ENCODE measurements around the gene VTCN1. TPM values are rescaled to one million over a fixed set of nuclear protein-coding genes. Genes with fewer than 3 reads are reported as not detected.
"Not testable (repeated sequence)": the region's sequence is repeated elsewhere in the genome, so short reads cannot be mapped to it uniquely, and the experiment has no call there.

The VTCN1 gene
- polyA plus RNA-seq, 4 donors: 0.03 to 0.27 (median 0.10) TPM; not detected in 1

GRCh38 chr1:117171900-117172511 lies 38.7 kb downstream of the VTCN1 start:
- Histone ChIP-seq H3K9me3 (ENCODE audit: control insufficient read depth in 2 of 2, insufficient read depth in 1 of 2, low read depth in 1 of 2, low read length in 1 of 2) (no peaks in the 10 kb centered on the region), H3K36me3 (ENCODE audit: control insufficient read depth in 3 of 3, insufficient read depth in 2 of 3, low read depth in 1 of 3, low read length in 3 of 3) (no peaks in the 10 kb centered on the region), H3K4me1 (ENCODE audit: control insufficient read depth in 3 of 3, insufficient read depth in 2 of 3, low read depth in 1 of 3, low read length in 2 of 3) (no peaks in the 10 kb centered on the region), H3K27ac (ENCODE audit: low read depth in 1 of 3, low read length in 2 of 3) (no peak overlapping the region), H3K27me3 (ENCODE audit: control insufficient read depth in 3 of 3, insufficient read depth in 3 of 3, low read length in 3 of 3) (no peaks in the 10 kb centered on the region), H3K4me3 (ENCODE audit: low read depth in 1 of 3, low read length in 3 of 3) (no peak overlapping the region)
- FAIRE-seq: no peak
- 81 to 84% (median 82%) methylated on average over 18 of the region's 18 CpGs for WGBS, 3 donors
- DNase-seq: no peak

- Histone ChIP-seq H3K4me3 (ENCODE audit: low read depth in 1 of 3, low read length in 3 of 3) (no peak overlapping the region), H3K9me3 (ENCODE audit: control insufficient read depth in 2 of 2, insufficient read depth in 1 of 2, low read depth in 1 of 2, low read length in 1 of 2) (no peaks in the 10 kb centered on the region), H3K4me1 (ENCODE audit: control insufficient read depth in 3 of 3, insufficient read depth in 2 of 3, low read depth in 1 of 3, low read length in 2 of 3) (no peaks in the 10 kb centered on the region), H3K27ac (ENCODE audit: low read depth in 1 of 3, low read length in 2 of 3) (no peak overlapping the region), H3K36me3 (ENCODE audit: control insufficient read depth in 3 of 3, insufficient read depth in 2 of 3, low read depth in 1 of 3, low read length in 3 of 3) (no peaks in the 10 kb centered on the region), H3K27me3 (ENCODE audit: control insufficient read depth in 3 of 3, insufficient read depth in 3 of 3, low read length in 3 of 3) (no peaks in the 10 kb centered on the region)
- DNase-seq (no peak), FAIRE-seq (no peak)
- WGBS, 3 donors: 80 to 81% (median 80%) methylated on average over 4 of the region's 4 CpGs
Measured at GRCh38 chr1:117169871-117170596, 40.7 kb downstream of the VTCN1 start.

GRCh38 chr1:117167402-117167801 lies 43.3 kb downstream of the VTCN1 start:
- no peak for DNase-seq
- Histone ChIP-seq H3K4me1 (ENCODE audit: control insufficient read depth in 3 of 3, insufficient read depth in 2 of 3, low read depth in 1 of 3, low read length in 2 of 3) (no peaks in the 10 kb centered on the region), H3K36me3 (ENCODE audit: control insufficient read depth in 3 of 3, insufficient read depth in 2 of 3, low read depth in 1 of 3, low read length in 3 of 3) (no peaks in the 10 kb centered on the region), H3K4me3 (ENCODE audit: low read depth in 1 of 3, low read length in 3 of 3) (no peak overlapping the region), H3K27me3 (ENCODE audit: control insufficient read depth in 3 of 3, insufficient read depth in 3 of 3, low read length in 3 of 3) (peaks cover 0 to 2% (median 0%) of the 10 kb centered on the region in 3 donors), H3K27ac (ENCODE audit: low read depth in 1 of 3, low read length in 2 of 3) (no peak overlapping the region), H3K9me3 (ENCODE audit: control insufficient read depth in 2 of 2, insufficient read depth in 1 of 2, low read depth in 1 of 2, low read length in 1 of 2) (no peaks in the 10 kb centered on the region)
- no peak for FAIRE-seq

- 69 to 100% (median 100%) methylated on average over 2 of the region's 2 CpGs for WGBS, 3 donors
- no peaks in the 10 kb centered on the region for H3K4me1 ChIP-seq (ENCODE audit: control insufficient read depth in 3 of 3, insufficient read depth in 2 of 3, low read depth in 1 of 3, low read length in 2 of 3)
- H3K27me3 ChIP-seq (ENCODE audit: control insufficient read depth in 3 of 3, insufficient read depth in 3 of 3, low read length in 3 of 3): peaks cover 0 to 2% (median 0%) of the 10 kb centered on the region in 3 donors
- no peak overlapping the region for H3K4me3 ChIP-seq (ENCODE audit: low read depth in 1 of 3, low read length in 3 of 3)
- no peak for FAIRE-seq
- no peaks in the 10 kb centered on the region for H3K9me3 ChIP-seq (ENCODE audit: control insufficient read depth in 2 of 2, insufficient read depth in 1 of 2, low read depth in 1 of 2, low read length in 1 of 2)
- DNase-seq: no peak
- H3K36me3 ChIP-seq (ENCODE audit: control insufficient read depth in 3 of 3, insufficient read depth in 2 of 3, low read depth in 1 of 3, low read length in 3 of 3): no peaks in the 10 kb centered on the region
- H3K27ac ChIP-seq (ENCODE audit: low read depth in 1 of 3, low read length in 2 of 3): no peak overlapping the region
Measured at GRCh38 chr1:117166076-117166475, 44.7 kb downstream of the VTCN1 start.

- Histone ChIP-seq H3K9me3 (ENCODE audit: control insufficient read depth in 2 of 2, insufficient read depth in 1 of 2, low read depth in 1 of 2, low read length in 1 of 2) (no peaks in the 10 kb centered on the region), H3K4me1 (ENCODE audit: control insufficient read depth in 3 of 3, insufficient read depth in 2 of 3, low read depth in 1 of 3, low read length in 2 of 3) (no peaks in the 10 kb centered on the region), H3K27me3 (ENCODE audit: control insufficient read depth in 3 of 3, insufficient read depth in 3 of 3, low read length in 3 of 3) (peaks cover 0 to 2% (median 0%) of the 10 kb centered on the region in 3 donors), H3K27ac (ENCODE audit: low read depth in 1 of 3, low read length in 2 of 3) (no peak overlapping the region), H3K36me3 (ENCODE audit: control insufficient read depth in 3 of 3, insufficient read depth in 2 of 3, low read depth in 1 of 3, low read length in 3 of 3) (no peaks in the 10 kb centered on the region), H3K4me3 (ENCODE audit: low read depth in 1 of 3, low read length in 3 of 3) (no peak overlapping the region)
- FAIRE-seq (no peak), DNase-seq (no peak)
- WGBS, 3 donors: 79 to 84% (median 80%) methylated on average over 4 of the region's 4 CpGs
Measured at GRCh38 chr1:117164209-117164608, 46.5 kb downstream of the VTCN1 start.

GRCh38 chr1:117162816-117163215 lies 47.9 kb downstream of the VTCN1 start:
- no peaks in the 10 kb centered on the region for H3K36me3 ChIP-seq (ENCODE audit: control insufficient read depth in 3 of 3, insufficient read depth in 2 of 3, low read depth in 1 of 3, low read length in 3 of 3)
- no peak overlapping the region for H3K4me3 ChIP-seq (ENCODE audit: low read depth in 1 of 3, low read length in 3 of 3)
- no peaks in the 10 kb centered on the region for H3K4me1 ChIP-seq (ENCODE audit: control insufficient read depth in 3 of 3, insufficient read depth in 2 of 3, low read depth in 1 of 3, low read length in 2 of 3)
- 82 to 90% (median 82%) methylated on average over 6 of the region's 6 CpGs for WGBS, 3 donors
- H3K9me3 ChIP-seq (ENCODE audit: control insufficient read depth in 2 of 2, insufficient read depth in 1 of 2, low read depth in 1 of 2, low read length in 1 of 2): no peaks in the 10 kb centered on the region
- H3K27me3 ChIP-seq (ENCODE audit: control insufficient read depth in 3 of 3, insufficient read depth in 3 of 3, low read length in 3 of 3): peaks cover 0 to 5% (median 0%) of the 10 kb centered on the region in 3 donors
- FAIRE-seq: no peak
- DNase-seq: no peak
- no peak overlapping the region for H3K27ac ChIP-seq (ENCODE audit: low read depth in 1 of 3, low read length in 2 of 3)

- DNase-seq (peak; percentile 43 to 61), FAIRE-seq (no peak)
- Histone ChIP-seq H3K27me3 (ENCODE audit: control insufficient read depth in 3 of 3, insufficient read depth in 3 of 3, low read length in 3 of 3) (peaks cover 0 to 5% (median 0%) of the 10 kb centered on the region in 3 donors), H3K27ac (ENCODE audit: low read depth in 1 of 3, low read length in 2 of 3) (no peak overlapping the region), H3K9me3 (ENCODE audit: control insufficient read depth in 2 of 2, insufficient read depth in 1 of 2, low read depth in 1 of 2, low read length in 1 of 2) (no peaks in the 10 kb centered on the region), H3K4me1 (ENCODE audit: control insufficient read depth in 3 of 3, insufficient read depth in 2 of 3, low read depth in 1 of 3, low read length in 2 of 3) (no peaks in the 10 kb centered on the region), H3K36me3 (ENCODE audit: control insufficient read depth in 3 of 3, insufficient read depth in 2 of 3, low read depth in 1 of 3, low read length in 3 of 3) (no peaks in the 10 kb centered on the region), H3K4me3 (ENCODE audit: low read depth in 1 of 3, low read length in 3 of 3) (no peak overlapping the region)
- 16 to 51% (median 25%) methylated on average over 1 of the region's 1 CpG for WGBS, 3 donors
Measured at GRCh38 chr1:117161887-117162286, 48.8 kb downstream of the VTCN1 start.

- 88 to 95% (median 91%) methylated on average over 5 of the region's 5 CpGs for WGBS, 3 donors
Measured at GRCh38 chr1:117151305-117151704, 59.4 kb downstream of the VTCN1 start.

More at GRCh38 chr1:117151305-117151704, 59.4 kb downstream of the VTCN1 start:
- H3K9me3 ChIP-seq (ENCODE audit: control insufficient read depth in 2 of 2, insufficient read depth in 1 of 2, low read depth in 1 of 2, low read length in 1 of 2); FAIRE-seq; H3K36me3 ChIP-seq (ENCODE audit: control insufficient read depth in 3 of 3, insufficient read depth in 2 of 3, low read depth in 1 of 3, low read length in 3 of 3); H3K4me1 ChIP-seq (ENCODE audit: control insufficient read depth in 3 of 3, insufficient read depth in 2 of 3, low read depth in 1 of 3, low read length in 2 of 3); DNase-seq; H3K4me3 ChIP-seq (ENCODE audit: low read depth in 1 of 3, low read length in 3 of 3); H3K27me3 ChIP-seq (ENCODE audit: control insufficient read depth in 3 of 3, insufficient read depth in 3 of 3, low read length in 3 of 3); H3K27ac ChIP-seq (ENCODE audit: low read depth in 1 of 3, low read length in 2 of 3): not testable (repeated sequence)

Measured in small intestine (tissue), 7 donors.